GM08714 (cell line): ENCODE results near the gene SUPT4H1.
A peak's percentile ranks its signal among the peaks of the same experiment; 100 is the strongest.

ENCODE experiments used
- H3K4me3 ChIP-seq: fragments of 200-500 bp; sonication (Bioruptor generic); 2 replicates; pipeline ENCODE4 v1.5.1; 2014; ENCODE audit warnings: mild to moderate bottlenecking, low read length, inconsistent platforms
- ZNF274 ChIP-seq: IDR thresholded peaks from 2 replicates; pipeline ENCODE4 v1.6.1; 2012; ENCODE audit warnings: mild to moderate bottlenecking, low read depth, low read length

Gene SUPT4H1

GRCh38 chr17:58335779-58336455, 16.1 kb downstream of the SUPT4H1 start:
- H3K4me3 ChIP-seq, result peak overlapping the region; percentile 80; the same call in 1 of the 2 replicates
- no peak for TF ChIP-seq ZNF274

GRCh38 chr17:58335061-58335731, 16.8 kb downstream of the SUPT4H1 start:
- no peak for TF ChIP-seq ZNF274
- peak overlapping the region; percentile 80; the same call in 1 of the 2 replicates for H3K4me3 ChIP-seq

DNA sequence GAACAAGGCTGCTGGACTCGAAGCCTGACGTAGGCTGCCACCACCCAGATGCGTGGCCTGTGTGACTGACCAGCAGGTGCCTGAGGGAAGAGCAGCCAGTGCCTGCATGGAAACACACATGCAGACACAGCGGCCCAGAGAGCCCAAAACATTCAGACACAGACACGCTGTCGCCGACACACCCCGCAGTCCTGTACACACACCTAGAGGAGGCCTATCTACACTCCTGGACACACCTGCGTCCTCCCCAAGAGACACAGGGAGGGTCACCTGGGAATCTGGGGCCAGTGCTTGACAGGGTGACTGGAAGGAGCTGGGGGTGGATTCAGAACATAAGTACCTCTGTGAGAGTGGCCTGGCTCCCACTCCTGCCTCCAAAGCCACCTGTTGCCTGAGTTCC, 17.3 kb downstream of the SUPT4H1 start:
- no peak for TF ChIP-seq ZNF274
- H3K4me3 ChIP-seq, result peak overlapping the region; percentile 80; the same call in 1 of the 2 replicates

DNA sequence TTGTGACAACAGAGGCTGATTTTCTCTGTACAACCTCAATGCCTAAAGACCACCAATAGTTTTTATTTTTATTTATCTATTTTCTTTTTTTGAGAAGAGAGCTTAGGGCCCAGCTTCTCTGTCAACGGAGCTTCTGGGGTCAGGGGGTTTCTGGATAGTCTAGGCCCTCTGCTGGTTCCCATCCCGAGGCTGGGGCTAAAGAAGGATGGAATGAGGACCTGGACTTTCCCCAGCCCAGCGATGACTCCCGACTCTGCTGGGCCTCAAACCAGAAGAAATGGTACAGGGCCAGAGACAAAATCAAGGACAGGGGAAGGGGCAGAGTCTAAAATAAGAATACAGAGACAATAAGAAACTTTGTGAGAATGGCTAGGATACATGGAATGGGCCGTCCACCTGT, 17.7 kb downstream of the SUPT4H1 start:
- TF ChIP-seq ZNF274, result no peak
- H3K4me3 ChIP-seq, result peak overlapping the region; percentile 80; the same call in 1 of the 2 replicates

DNA sequence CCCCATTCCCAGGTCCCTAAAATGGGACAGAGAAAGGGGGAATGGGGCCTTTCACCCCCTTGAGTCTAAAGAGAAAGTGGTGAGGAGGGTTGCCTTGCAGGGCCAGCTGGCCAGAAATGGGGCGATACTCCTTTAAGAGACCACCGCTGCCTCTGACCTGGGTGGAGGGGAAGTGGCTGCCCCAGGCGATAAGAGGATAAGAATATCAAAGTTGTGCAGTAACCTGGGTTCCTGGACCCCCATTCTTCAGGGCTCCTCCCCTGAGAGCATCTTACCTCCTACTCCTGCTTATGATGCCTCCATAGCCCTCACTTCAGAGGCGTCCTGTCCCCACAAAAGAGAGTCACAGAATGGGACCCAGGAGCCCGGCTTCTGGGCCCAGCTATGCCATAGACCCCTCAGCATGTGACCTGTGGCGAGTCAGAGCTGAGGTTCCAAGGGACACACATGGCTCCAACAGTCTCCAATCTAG, 18.2 kb downstream of the SUPT4H1 start:
- peak overlapping the region; percentile 80; the same call in 1 of the 2 replicates for H3K4me3 ChIP-seq
- TF ChIP-seq ZNF274, result no peak

GRCh38 chr17:58332778-58333735, 18.9 kb downstream of the SUPT4H1 start:
- TF ChIP-seq ZNF274, result no peak
- peak overlapping the region; percentile 80 for H3K4me3 ChIP-seq

DNA sequence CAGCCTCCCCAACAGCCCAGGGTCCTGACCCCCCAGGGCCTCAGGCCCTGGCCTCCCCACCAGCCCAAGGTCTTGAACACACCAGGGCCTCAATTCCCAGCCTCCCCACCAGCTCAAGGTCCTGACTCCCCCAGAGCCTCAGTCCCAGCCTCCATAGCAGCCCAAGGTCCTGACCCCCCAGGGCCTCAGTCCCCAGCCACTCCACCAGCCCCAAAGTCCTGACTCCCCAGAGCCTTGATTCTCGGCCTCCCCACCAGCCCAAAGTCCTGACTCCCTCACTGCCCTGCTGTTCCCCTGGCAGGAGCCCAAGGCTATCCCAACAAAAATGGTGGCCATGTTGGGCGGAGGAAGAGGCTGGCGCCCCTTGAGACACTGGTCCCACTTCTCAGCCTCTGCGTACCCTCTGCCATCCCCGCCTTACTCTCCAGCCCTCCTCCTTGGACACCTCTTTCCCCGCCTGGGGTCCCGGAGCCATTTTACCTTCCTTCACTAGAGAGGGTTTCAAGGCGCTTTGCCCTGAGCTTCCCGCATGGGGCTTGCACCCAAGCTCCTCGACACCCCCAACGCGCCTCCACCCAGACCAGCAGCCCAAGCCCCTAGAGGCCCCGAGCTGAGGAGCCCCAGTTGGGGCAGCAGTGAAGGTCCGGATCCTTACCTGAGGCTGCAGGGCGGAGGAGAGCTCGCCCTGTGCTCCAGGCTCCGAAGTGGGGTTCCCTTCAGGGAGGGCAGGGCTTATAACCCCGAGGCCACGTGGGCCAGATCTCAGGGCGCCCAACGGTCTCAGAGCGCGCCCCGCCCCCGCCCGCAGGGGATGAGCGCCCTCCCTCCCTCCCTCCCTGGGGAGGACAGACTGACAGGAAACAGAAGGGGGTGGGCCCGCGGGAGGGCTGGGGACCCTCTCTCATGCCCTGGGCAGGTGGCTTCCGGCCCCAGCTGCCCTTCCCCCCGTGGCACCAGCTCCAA, 19.9 kb downstream of the SUPT4H1 start:
- peak overlapping the region; percentile 87 for H3K4me3 ChIP-seq
- no peak for TF ChIP-seq ZNF274

DNA sequence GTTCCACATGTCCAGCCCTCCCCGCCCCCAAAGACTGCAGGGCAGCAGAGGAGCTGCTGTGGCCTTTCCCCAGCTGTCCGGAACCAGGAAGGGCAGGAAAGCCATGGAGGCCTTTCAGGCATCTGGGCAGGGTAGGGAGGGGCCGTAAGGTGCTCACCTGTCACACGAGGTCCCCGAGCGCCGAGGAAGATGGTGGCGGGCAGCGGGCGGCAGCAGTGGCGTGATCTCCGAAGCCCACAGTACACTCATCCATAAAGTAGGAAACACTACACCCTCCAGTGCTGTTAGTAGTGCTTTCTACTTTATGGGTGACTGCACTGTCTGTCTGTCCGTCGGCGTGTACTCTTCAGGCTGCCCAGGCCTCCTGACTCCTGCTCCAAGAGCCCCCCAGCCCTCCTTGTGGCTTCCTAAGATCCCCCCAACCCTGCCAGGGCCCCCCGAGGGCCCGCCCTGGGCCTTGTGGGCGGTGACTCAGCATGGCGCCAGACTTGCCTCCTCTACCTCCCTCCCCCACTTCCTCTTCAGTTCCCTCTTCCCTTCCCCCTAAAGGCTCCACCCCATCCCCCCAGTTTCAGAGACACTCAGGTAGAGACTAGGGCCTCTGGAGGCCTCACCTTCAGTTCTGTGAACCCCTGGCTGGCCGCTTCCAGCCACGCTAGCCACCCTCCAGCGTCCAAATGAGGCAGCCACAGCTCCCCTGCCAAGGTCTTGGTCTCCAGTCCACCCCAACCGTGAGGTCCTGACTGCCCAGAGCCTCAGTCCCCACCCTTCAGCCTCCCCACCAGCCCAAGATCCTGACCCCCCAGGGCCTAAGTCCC, 20.8 kb downstream of the SUPT4H1 start:
- H3K4me3 ChIP-seq, result peak overlapping the region; percentile 87
- no peak for TF ChIP-seq ZNF274

DNA sequence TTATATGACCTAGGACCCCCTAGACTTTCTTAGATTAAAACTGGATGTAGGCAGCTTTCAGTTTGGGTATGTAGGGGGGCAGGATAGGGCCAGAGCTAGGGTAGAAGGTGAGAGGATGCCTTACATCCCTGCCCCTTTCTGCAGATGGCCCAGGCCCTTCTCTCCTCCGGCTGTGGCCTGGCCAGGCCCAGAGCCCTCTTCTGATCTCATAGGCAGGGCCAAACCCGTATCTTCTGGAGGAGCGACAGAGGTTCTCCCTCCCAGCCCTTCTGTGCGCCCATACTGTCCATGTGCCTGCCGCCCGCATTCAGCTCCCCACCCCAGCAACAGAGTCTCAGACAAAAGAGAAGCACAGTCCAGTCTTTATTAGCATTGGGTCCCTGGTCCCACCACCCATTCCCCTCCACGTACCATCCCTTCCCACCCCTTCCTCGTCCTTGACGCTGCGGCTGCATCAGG, 21.4 kb downstream of the SUPT4H1 start:
- no peak for TF ChIP-seq ZNF274
- H3K4me3 ChIP-seq, result peak overlapping the region; percentile 87

GRCh38 chr17:58329810-58330537, 22.0 kb downstream of the SUPT4H1 start:
- TF ChIP-seq ZNF274, result no peak
- peak overlapping the region; percentile 87 for H3K4me3 ChIP-seq

- no peak for TF ChIP-seq ZNF274
- H3K4me3 ChIP-seq, result no peak overlapping the region; the same call in 1 of the 2 replicates
These were observed 22.8 kb downstream of the SUPT4H1 start for GRCh38 chr17:58329035-58329809.
